Stimulated activated CD8-positive, alpha-beta memory T cell treated with anti-CD3 and anti-CD28 coated beads, Interleukin-4, amount 100 ng/mL, for 48 hours (primary cell): Measurements from ENCODE around the gene IQCN.

Experiments
- DNase-seq: peaks from one replicate; pipeline ENCODE4 v3.0.0-alpha.2; 2020

IQCN gene

GRCh38 chr19:18284712-18285360 is 10.6 kb upstream of the IQCN start:
- peak; percentile 78 for DNase-seq

GRCh38 chr19:18283338-18283737 is 9.1 kb upstream of the IQCN start:
- DNase-seq, result no peak

GRCh38 chr19:18282788-18283141 is 8.5 kb upstream of the IQCN start:
- DNase-seq, result peak; percentile 57

- peak; percentile 65 for DNase-seq
These were observed 8.0 kb upstream of the IQCN start for GRCh38 chr19:18282021-18282787.

GRCh38 chr19:18281082-18282020 is 7.1 kb upstream of the IQCN start, which contains the start of gene JUND:
Gene JUND, minus strand, starts transcription at chr19:18281622. Its CDS starts 138 bp downstream, at chr19:18281484.
- DNase-seq, result peak; percentile 97

GRCh38 chr19:18280247-18281081 is 6.2 kb upstream of the IQCN start:
- peak; percentile 77 for DNase-seq

GRCh38 chr19:18279516-18280246 is 5.4 kb upstream of the IQCN start:
- DNase-seq, result peak; percentile 92

GRCh38 chr19:18279266-18279515 is 4.9 kb upstream of the IQCN start:
- no peak for DNase-seq

GRCh38 chr19:18278521-18279265 is 4.4 kb upstream of the IQCN start:
- DNase-seq, result peak; percentile 71

GRCh38 chr19:18274781-18275356 is 617 bp upstream of the IQCN start:
- DNase-seq, result peak; percentile 46

- DNase-seq, result no peak
These were observed 562 bp downstream of the IQCN start for GRCh38 chr19:18273561-18274218.

- no peak for DNase-seq
These were observed 2.8 kb downstream of the IQCN start for GRCh38 chr19:18271433-18271841.

- no peak for DNase-seq
These were observed 3.9 kb downstream of the IQCN start for GRCh38 chr19:18270326-18270725.

- DNase-seq, result no peak
These were observed 5.1 kb downstream of the IQCN start for GRCh38 chr19:18269070-18269723.

- no peak for DNase-seq
These were observed 7.2 kb downstream of the IQCN start for GRCh38 chr19:18266771-18267686.

GRCh38 chr19:18265582-18265981 is 8.7 kb downstream of the IQCN start:
- no peak for DNase-seq

GRCh38 chr19:18264971-18265540 is 9.2 kb downstream of the IQCN start:
- no peak for DNase-seq
